HG02678 (cell line): ENCODE results near the gene DPM2.

Experiments used
- ATAC-seq: cut with Tn5 transposase; IDR thresholded peaks from one replicate; pipeline ENCODE4 v1.9.1; 2021; ENCODE audit warnings: mild to moderate bottlenecking, moderate library complexity; ENCODE audit not compliant: unreplicated experiment

Gene DPM2

GRCh38 chr9:127903557-127904475 lies 33.8 kb downstream of the DPM2 start:
- peak; percentile 29 for ATAC-seq

DNA sequence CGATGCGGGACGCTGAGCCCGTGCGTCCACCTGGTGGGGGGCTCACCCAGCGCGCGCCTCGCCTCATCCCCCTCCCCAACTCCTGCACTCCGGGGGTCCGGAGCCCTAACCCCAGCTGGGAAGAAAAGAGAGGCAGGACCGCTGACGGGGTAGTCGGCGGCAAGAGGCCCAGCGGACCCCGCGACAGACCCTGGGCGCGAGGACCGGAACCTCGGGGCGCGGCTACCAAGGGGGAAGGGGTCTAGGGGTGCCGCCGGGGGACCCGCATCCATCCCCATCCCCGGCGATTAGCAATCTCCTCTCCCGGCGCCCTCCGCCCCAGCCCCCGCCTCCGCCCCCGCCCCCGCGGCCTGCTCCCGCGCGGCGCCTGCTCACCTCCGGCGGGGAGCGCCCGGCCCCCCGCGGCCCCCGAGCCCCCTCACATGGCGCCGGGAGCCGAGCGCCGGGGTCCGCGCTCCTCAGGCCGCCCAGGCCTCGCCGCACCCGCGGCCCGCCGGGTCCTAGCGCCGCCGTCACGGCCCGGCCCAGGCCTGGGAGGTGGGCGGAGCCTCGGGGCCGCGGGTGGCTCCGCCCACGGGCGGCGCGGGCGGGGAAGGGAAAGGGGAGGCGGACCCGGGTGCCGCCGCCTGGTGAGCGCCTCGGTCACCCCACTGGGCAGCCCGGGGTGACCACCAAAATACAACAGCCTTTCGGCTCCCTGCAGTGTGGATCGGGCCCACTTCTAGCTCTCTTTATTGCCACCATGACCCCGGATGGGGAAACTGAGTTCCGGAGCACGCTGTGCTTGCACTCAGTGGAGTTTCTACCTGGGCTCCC lies 38.3 kb downstream of the DPM2 start, which contains the start of gene ST6GALNAC6:
Gene ST6GALNAC6 (minus strand): TSS at position 476 of the 816 bp plus-strand sequence. CDS start 1,622 bp downstream, outside the sequence.
- peak; percentile 67 for ATAC-seq

- ATAC-seq: no peak
These were observed 39.1 kb downstream of the DPM2 start for GRCh38 chr9:127898433-127899127.

DNA sequence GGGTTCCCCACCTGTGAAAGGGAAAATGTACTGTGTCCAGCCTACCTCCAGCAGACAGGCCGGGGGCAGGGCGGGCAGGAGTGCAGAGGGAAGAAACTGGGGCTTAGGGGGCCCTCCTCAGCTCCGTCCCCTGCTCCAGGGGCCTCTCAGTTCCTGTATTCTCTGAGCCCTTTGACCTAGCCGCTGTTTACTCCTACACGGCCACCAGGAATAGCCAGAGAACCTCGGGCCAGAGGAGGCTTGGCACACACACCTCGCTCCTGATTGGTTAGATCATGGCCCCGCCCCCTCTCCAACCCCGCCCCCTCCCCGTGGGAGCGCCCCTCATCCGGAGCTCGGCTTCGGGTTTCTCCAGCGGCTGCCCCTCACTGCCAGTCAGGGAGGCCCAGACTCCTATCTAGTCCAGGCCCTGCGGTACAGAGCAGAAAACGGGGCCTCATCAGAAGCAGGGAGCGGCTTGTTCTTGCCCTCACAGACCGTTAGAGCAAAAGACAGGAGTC lies 40.4 kb downstream of the DPM2 start:
- no peak for ATAC-seq

GRCh38 chr9:127896395-127897192 lies 41.1 kb downstream of the DPM2 start:
- ATAC-seq: no peak

GRCh38 chr9:127895811-127896210 lies 41.8 kb downstream of the DPM2 start:
- ATAC-seq: no peak

- ATAC-seq: no peak
These were observed 44.3 kb downstream of the DPM2 start for GRCh38 chr9:127893392-127893791.

DNA sequence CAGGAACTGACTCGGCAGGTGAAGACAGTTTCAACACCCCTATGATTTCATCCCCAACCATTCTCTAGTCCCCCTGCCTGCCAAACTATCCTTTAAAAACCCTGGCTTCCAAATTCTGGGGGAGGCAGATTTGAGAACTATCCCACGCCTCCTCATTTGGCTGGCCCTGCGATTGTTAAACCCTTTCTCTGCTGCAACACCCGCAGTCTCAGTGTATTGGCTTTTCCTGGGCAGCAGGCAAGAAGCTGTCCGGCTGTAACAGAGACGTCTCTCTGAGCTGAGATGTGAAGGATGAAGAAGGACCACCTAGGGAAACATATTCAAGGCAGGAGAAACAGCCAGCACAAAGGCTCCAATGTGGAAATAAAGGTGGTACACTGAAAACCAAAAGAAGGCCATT lies 44.8 kb downstream of the DPM2 start:
- no peak for ATAC-seq

DNA sequence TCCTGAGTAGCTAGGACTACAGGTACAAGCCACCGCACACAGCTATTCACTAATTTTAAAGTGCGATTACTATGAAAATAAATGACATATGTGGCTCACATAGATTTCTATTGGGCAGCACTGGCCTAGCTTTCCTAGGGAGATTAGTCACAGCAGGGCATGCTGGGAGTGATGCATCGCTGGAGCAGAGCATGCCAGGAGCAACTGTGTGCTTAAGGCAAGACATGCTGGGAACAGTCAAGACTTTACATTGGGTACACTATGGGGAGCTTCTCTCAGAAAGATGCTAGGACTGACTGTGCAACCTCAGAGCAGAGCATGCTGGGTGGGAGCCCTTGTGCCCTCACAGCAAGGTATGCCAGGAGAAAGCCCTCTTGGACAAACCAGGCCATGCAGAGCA lies 47.6 kb downstream of the DPM2 start:
- ATAC-seq: no peak

DNA sequence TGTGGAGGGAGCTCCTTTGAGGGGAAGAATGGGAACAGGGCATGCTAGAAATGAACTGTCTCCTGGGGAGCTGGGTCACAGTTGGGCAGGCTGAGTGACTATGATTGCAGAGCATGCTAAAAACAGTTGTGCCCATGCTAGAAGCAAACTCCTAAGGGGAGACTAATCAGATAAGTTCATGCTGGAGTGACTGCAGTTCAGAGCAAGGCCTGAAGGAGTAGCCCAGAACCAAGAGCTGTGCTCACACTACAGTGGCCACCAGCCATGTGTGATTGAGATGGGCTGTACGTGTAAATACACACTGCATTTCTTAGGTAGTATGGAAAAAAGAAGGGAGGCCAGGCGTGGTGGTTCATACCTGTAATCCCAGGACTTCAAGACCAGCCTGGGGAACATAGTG lies 49.9 kb downstream of the DPM2 start:
- ATAC-seq: no peak

GRCh38 chr9:127886401-127886972 lies 51.2 kb downstream of the DPM2 start:
- ATAC-seq: no peak

DNA sequence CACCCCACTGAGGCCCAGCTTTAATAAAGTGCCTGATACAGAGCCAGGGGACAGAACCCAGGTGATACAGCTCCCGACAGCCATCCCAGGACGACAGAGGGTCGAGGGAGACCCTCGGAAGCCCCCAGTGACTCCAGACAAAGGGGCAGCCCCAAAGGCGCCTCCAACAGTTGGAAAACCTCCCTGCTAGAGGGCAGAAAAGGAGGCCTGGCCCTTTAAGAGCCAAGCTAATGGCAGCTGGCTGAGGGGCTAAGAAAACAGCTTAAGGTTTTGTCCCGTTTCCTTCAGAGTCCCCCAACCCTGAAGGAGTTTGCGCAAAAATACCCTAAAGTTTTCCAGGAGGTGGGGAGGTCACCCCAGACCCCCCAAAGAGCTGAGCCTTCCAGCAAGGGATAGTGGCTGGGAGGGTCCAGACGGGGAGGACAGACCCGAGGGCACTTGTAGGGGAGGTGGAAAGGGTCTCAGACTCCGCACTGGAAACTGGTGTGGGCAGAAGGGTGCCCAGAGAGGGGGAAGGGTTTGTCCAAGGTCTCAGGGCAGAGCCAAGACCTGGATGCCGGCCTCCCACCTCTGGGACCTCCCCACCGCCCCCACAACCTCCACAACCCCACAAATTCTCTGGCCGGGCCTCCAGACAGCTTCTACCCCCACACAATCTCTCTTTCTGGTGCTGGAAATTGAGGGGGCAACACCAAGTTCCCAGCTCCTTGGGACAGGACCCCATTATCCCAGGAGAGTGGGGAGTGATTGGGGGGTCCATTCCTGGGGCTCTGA lies 52.0 kb downstream of the DPM2 start:
- ATAC-seq: no peak
